Measurements from ENCODE around the gene GALNT2.

The GALNT2 gene

GRCh38 chr1:230261928-230262650 is 195.1 kb downstream of the GALNT2 start:
- no peak for DNase-seq (ENCODE audit: low spot score)

- DNase-seq (ENCODE audit: low spot score), result no peak
These were observed 196.0 kb downstream of the GALNT2 start for GRCh38 chr1:230262867-230263567.

GRCh38 chr1:230263568-230264195 is 196.6 kb downstream of the GALNT2 start:
- DNase-seq (ENCODE audit: low spot score), result no peak

- no peak for DNase-seq (ENCODE audit: low spot score)
These were observed 197.3 kb downstream of the GALNT2 start for GRCh38 chr1:230264342-230264741.

- DNase-seq (ENCODE audit: low spot score), result no peak
These were observed 198.4 kb downstream of the GALNT2 start for GRCh38 chr1:230265200-230266115.

- no peak for DNase-seq (ENCODE audit: low spot score)
These were observed 199.4 kb downstream of the GALNT2 start for GRCh38 chr1:230266456-230266855.

GRCh38 chr1:230267338-230268065 is 200.5 kb downstream of the GALNT2 start:
- no peak for DNase-seq (ENCODE audit: low spot score)

GRCh38 chr1:230268371-230269170 is 201.5 kb downstream of the GALNT2 start:
- peak; percentile 66 for DNase-seq (ENCODE audit: low spot score)

GRCh38 chr1:230270185-230270558 is 203.1 kb downstream of the GALNT2 start:
- no peak for DNase-seq (ENCODE audit: low spot score)

- no peak for DNase-seq (ENCODE audit: low spot score)
These were observed 203.7 kb downstream of the GALNT2 start for GRCh38 chr1:230270559-230271281.

- no peak for DNase-seq (ENCODE audit: low spot score)
These were observed 204.4 kb downstream of the GALNT2 start for GRCh38 chr1:230271300-230272035.

GRCh38 chr1:230272557-230272956 is 205.5 kb downstream of the GALNT2 start:
- DNase-seq (ENCODE audit: low spot score), result no peak

GRCh38 chr1:230273141-230273710 is 206.2 kb downstream of the GALNT2 start:
- no peak for DNase-seq (ENCODE audit: low spot score)

GRCh38 chr1:230274254-230274653 is 207.2 kb downstream of the GALNT2 start:
- no peak for DNase-seq (ENCODE audit: low spot score)

- DNase-seq (ENCODE audit: low spot score), result no peak
These were observed 209.4 kb downstream of the GALNT2 start for GRCh38 chr1:230276401-230276800.

- no peak for DNase-seq (ENCODE audit: low spot score)
These were observed 210.4 kb downstream of the GALNT2 start for GRCh38 chr1:230277201-230278025.

GRCh38 chr1:230278376-230278775 is 211.3 kb downstream of the GALNT2 start:
- no peak for DNase-seq (ENCODE audit: low spot score)

Measured in Ammon's horn (tissue), 1 donor.